SJSA1 (cell line): Measurements from ENCODE around the gene EPN2. TPM values are rescaled to one million over a fixed set of nuclear protein-coding genes. Genes with fewer than 3 reads are reported as not detected.
A peak's percentile ranks its signal among the peaks of the same experiment; 100 is the strongest.

Experiments used
- DNase-seq, 2 experiments: peaks; one replicate each; pipeline ENCODE4 v3.0.0-alpha.2; 2015 to 2020; ENCODE audit warnings: low spot score in 2 of 2, low read depth in 1 of 2
- H3K27ac ChIP-seq: fragments of 250-450 bp; sonication (Bioruptor Pico); 2 replicates; pipeline ENCODE4 v1.5.1; 2020; ENCODE audit warnings: mild to moderate bottlenecking, moderate library complexity
- H3K27me3 ChIP-seq: fragments of 250-450 bp; sonication (Bioruptor Pico); replicated peaks from 2 replicates; pipeline ENCODE4 v1.5.1; 2020; ENCODE audit warnings: mild to moderate bottlenecking, moderate library complexity
- H3K36me3 ChIP-seq: fragments of 250-450 bp; sonication (Bioruptor Pico); 2 replicates; pipeline ENCODE4 v1.5.1; 2020; ENCODE audit warnings: mild to moderate bottlenecking
- H3K4me1 ChIP-seq: fragments of 250-450 bp; sonication (Bioruptor Pico); replicated peaks from 2 replicates; pipeline ENCODE4 v1.6.1; 2021; ENCODE audit warnings: mild to moderate bottlenecking
- H3K4me3 ChIP-seq: fragments of 250-450 bp; sonication (Bioruptor Pico); 2 replicates; pipeline ENCODE4 v1.5.1; 2020; ENCODE audit warnings: mild to moderate bottlenecking
- H3K9me3 ChIP-seq: fragments of 250-450 bp; sonication (Bioruptor Pico); replicated peaks from 2 replicates; pipeline ENCODE4 v1.5.1; 2020; ENCODE audit warnings: mild to moderate bottlenecking
- total RNA-seq: library from RNA; depleted of rRNA; stranded (reverse); fragments of >200 nt; shearing (Covaris generic); gene quantifications from 2 replicates; pipeline ENCODE4 v1.2.3, GENCODE V29; 2014

EPN2 gene
- total RNA-seq, 1 experiment from 2014 or later: 19.9 TPM

DNA sequence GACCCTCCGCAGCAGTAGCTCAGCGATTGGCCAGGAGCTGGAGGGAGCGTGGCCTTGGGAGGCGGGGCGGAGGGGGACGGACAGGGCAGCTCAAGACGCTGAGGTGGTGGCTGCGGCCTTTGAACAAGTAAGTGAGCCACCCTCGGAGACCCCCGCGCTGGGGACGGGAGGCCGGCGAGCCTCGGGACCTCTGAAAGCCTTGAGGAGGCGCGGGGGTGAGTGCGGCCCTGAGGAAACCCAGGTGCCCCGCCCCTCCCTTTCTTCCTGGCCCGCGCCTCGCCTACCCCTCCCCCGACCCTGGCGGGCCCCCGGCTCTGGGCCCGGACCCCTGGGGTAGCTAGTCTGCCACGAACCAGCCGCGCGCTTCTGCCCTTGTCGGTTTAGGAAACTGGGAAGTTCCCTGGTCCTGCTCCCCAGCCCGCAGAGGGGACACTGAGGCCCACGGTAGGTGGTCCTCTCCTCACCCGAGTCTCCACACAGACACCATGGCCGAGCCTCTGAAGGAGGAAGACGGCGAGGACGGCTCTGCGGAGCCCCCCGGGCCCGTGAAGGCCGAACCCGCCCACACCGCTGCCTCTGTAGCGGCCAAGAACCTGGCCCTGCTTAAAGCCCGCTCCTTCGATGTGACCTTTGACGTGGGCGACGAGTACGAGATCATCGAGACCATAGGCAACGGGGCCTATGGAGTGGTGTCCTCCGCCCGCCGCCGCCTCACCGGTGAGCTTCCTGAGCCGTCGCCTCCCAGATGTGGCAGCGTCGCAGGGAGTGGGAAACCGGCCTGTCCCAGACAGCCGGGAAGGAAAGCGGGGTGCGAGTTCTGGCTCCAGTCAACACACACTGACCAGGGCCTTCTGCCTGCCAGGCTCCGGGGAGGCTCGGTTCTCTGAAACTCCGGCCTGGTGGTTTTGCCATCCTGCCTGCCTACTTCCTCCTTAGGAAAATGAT, 141.5 kb downstream of the EPN2 start, which contains the start of gene MAPK7:
Gene MAPK7, plus strand, starts transcription at position 83 of the 945 bp plus-strand sequence. Its CDS starts 403 bp downstream, at position 486.
- peak within 1 kb of the TSS; percentile 80 for H3K27ac ChIP-seq
- DNase-seq: no peak
- H3K27me3 ChIP-seq: no peaks in the 10 kb centered on the region
- peaks cover 50% of the 10 kb centered on the region for H3K36me3 ChIP-seq
- H3K9me3 ChIP-seq: no peaks in the 10 kb centered on the region
- H3K4me3 ChIP-seq: peak within 1 kb of the TSS; percentile 61
- H3K4me1 ChIP-seq: peaks cover 9% of the 10 kb centered on the region

DNA sequence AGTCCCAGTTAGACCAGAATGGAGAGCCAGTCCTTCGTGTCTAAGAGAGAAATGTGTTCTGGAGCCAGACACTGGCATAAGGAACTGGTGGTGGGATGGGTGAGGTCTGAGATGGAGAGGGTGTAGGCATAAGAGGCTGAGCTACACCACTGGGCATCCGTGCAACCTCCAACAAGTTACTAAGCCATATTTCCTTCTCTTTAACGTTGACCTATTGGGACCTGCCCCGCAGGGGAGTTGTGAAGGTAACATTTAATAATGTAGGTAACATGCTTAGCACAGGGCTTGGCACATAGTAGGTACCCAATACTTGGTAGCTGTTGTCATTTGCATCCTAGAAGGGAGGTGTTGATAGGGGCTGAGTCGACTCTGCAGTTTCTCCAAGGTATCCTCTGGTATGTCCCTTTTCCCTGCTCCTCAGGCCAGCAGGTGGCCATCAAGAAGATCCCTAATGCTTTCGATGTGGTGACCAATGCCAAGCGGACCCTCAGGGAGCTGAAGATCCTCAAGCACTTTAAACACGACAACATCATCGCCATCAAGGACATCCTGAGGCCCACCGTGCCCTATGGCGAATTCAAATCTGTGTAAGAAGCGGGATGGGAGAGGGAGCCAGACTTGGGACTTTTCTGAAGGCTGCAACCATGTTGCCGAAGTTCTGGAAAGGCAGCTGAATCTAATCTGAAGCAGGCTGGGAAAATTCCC, 142.3 kb downstream of the EPN2 start:
- Histone ChIP-seq H3K9me3 (no peaks in the 10 kb centered on the region), H3K27ac (no peak overlapping the region), H3K27me3 (no peaks in the 10 kb centered on the region), H3K4me1 (peaks cover 9% of the 10 kb centered on the region), H3K4me3 (peak overlapping the region; percentile 61), H3K36me3 (peaks cover 59% of the 10 kb centered on the region)
- peak in 1 of 2 experiments; percentile 22 for DNase-seq

DNA sequence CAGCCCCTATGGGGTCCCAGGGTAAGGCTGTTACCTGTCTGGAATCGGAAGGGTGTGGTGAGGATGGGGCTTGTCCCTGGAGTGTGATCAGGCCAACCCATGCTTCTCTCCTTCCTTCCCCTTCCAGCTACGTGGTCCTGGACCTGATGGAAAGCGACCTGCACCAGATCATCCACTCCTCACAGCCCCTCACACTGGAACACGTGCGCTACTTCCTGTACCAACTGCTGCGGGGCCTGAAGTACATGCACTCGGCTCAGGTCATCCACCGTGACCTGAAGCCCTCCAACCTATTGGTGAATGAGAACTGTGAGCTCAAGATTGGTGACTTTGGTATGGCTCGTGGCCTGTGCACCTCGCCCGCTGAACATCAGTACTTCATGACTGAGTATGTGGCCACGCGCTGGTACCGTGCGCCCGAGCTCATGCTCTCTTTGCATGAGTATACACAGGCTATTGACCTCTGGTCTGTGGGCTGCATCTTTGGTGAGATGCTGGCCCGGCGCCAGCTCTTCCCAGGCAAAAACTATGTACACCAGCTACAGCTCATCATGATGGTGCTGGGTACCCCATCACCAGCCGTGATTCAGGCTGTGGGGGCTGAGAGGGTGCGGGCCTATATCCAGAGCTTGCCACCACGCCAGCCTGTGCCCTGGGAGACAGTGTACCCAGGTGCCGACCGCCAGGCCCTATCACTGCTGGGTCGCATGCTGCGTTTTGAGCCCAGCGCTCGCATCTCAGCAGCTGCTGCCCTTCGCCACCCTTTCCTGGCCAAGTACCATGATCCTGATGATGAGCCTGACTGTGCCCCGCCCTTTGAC, 143.5 kb downstream of the EPN2 start:
- no peak for DNase-seq
- peaks cover 70% of the 10 kb centered on the region for H3K36me3 ChIP-seq
- peaks cover 9% of the 10 kb centered on the region for H3K4me1 ChIP-seq
- no peaks in the 10 kb centered on the region for H3K9me3 ChIP-seq
- no peak overlapping the region for H3K4me3 ChIP-seq
- no peaks in the 10 kb centered on the region for H3K27me3 ChIP-seq
- no peak overlapping the region for H3K27ac ChIP-seq

DNA sequence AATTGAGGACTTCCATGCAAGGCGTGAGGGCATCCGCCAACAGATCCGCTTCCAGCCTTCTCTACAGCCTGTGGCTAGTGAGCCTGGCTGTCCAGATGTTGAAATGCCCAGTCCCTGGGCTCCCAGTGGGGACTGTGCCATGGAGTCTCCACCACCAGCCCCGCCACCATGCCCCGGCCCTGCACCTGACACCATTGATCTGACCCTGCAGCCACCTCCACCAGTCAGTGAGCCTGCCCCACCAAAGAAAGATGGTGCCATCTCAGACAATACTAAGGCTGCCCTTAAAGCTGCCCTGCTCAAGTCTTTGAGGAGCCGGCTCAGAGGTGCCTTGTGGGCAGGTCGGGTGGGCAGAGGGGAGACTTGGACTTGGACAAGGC, 144.2 kb downstream of the EPN2 start:
- peaks cover 74% of the 10 kb centered on the region for H3K36me3 ChIP-seq
- H3K9me3 ChIP-seq: no peaks in the 10 kb centered on the region
- no peak for DNase-seq
- no peak overlapping the region for H3K27ac ChIP-seq
- H3K4me1 ChIP-seq: peaks cover 14% of the 10 kb centered on the region
- no peak overlapping the region for H3K4me3 ChIP-seq
- no peaks in the 10 kb centered on the region for H3K27me3 ChIP-seq

DNA sequence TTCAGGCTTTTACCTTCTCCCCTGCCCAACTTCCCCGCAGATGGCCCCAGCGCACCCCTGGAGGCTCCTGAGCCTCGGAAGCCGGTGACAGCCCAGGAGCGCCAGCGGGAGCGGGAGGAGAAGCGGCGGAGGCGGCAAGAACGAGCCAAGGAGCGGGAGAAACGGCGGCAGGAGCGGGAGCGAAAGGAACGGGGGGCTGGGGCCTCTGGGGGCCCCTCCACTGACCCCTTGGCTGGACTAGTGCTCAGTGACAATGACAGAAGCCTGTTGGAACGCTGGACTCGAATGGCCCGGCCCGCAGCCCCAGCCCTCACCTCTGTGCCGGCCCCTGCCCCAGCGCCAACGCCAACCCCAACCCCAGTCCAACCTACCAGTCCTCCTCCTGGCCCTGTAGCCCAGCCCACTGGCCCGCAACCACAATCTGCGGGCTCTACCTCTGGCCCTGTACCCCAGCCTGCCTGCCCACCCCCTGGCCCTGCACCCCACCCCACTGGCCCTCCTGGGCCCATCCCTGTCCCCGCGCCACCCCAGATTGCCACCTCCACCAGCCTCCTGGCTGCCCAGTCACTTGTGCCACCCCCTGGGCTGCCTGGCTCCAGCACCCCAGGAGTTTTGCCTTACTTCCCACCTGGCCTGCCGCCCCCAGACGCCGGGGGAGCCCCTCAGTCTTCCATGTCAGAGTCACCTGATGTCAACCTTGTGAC, 144.7 kb downstream of the EPN2 start:
- DNase-seq: no peak
- Histone ChIP-seq H3K27ac (no peak overlapping the region), H3K9me3 (no peaks in the 10 kb centered on the region), H3K27me3 (no peaks in the 10 kb centered on the region), H3K36me3 (peaks cover 75% of the 10 kb centered on the region), H3K4me3 (no peak overlapping the region), H3K4me1 (peaks cover 19% of the 10 kb centered on the region)

DNA sequence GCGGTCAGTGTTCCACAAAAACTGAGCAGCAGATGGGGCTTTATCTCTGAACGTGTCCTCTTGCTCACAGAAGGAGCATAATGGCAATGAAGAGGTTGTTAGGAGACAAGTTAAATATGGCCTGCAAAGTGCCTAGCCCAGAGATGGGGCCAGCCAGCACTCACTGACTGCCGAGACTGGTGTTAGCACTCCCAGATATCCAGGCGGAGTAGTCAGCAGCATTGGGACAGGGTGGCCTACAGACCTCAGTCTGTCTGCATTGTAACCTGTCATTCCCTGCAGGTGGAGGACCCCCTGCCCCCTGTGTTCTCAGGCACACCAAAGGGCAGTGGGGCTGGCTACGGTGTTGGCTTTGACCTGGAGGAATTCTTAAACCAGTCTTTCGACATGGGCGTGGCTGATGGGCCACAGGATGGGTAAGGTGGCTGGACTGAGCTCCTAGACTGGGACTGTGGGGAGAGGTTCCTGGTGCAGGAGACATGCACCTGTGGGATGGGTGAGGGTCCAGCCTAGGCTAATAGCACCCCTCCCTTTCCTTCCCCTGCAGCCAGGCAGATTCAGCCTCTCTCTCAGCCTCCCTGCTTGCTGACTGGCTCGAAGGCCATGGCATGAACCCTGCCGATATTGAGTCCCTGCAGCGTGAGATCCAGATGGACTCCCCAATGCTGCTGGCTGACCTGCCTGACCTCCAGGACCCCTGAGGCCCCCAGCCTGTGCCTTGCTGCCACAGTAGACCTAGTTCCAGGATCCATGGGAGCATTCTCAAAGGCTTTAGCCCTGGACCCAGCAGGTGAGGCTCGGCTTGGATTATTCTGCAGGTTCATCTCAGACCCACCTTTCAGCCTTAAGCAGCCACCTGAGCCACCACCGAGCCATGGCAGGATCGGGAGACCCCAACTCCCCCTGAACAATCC, 145.6 kb downstream of the EPN2 start:
- Histone ChIP-seq H3K9me3 (no peaks in the 10 kb centered on the region), H3K4me1 (peaks cover 25% of the 10 kb centered on the region), H3K4me3 (no peak overlapping the region), H3K36me3 (peaks cover 75% of the 10 kb centered on the region), H3K27ac (no peak overlapping the region), H3K27me3 (no peaks in the 10 kb centered on the region)
- DNase-seq: no peak

DNA sequence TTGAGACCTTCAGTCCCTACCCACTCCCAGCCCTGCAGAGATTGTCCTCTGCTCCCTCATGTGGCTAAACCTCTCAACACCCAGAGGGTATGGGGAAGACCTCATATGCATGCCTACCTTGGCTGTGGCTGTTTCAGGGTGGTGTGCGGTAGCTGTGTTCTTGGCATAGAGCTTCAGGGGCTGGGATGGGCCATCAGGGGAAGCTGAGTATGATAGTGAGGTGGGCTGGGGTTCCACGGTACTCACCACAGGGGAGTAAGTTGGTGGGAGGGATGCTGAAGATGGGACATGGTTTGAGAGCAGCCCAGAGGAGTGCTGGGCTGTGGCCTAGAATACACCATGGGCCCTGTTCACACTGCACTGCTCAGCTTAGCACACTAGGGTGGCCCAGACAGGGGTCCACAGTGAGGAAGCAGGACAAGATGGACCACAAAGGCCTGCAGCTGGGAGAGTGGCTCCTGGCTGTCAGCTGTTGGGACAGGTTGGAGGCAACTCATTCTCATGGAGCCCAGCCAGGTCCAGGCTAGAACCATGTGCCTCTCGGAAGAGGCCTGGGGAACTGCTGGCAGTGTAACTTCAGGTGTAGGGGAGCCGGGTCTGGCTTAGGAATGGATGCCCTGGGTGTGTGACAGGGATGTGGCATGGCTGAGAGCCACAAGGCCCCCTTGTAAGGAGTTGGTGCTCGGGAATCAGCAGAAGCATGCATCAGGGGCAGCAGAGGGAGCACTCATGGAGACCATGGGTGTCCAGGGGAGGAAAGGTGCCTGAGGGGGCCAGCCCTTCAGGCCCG, 146.7 kb downstream of the EPN2 start:
- no peaks in the 10 kb centered on the region for H3K9me3 ChIP-seq
- H3K36me3 ChIP-seq: peaks cover 73% of the 10 kb centered on the region
- no peaks in the 10 kb centered on the region for H3K27me3 ChIP-seq
- no peak overlapping the region for H3K4me3 ChIP-seq
- no peak overlapping the region for H3K27ac ChIP-seq
- peaks cover 28% of the 10 kb centered on the region for H3K4me1 ChIP-seq
- DNase-seq: no peak

DNA sequence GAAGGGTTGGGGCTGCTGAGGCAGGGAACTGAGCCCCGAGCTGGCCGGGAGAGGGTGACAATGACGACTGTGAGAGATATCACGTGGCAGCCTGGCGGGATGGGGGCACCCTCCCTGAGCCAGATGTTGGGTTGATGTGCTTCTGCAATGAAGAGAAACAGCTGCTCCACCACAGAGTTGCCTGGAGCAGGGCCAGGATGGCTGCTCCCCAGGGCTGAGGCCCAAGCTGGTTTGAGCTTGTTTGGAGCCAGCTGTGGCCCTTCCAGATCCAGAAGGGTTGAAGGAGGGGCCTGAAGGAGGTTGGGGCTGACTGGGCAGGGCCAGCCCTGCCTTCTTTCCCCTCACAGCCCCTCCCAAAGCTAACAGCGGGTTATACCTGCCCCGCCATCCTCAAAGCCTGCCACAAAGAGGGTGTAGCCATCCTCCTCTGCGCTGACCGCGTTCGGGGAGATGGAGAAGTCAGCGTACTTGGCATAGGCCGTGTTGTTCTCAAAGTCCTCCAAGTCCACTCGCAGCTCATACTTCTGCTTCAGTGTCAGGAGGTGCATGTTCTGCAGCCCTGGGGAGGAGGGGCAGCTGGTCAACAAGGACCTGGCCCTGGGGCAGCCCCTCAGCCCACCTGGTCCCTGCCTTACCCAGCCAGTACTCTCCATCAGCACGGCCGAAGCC, 147.7 kb downstream of the EPN2 start:
- peaks cover 19% of the 10 kb centered on the region for H3K4me1 ChIP-seq
- no peak overlapping the region for H3K27ac ChIP-seq

DNA sequence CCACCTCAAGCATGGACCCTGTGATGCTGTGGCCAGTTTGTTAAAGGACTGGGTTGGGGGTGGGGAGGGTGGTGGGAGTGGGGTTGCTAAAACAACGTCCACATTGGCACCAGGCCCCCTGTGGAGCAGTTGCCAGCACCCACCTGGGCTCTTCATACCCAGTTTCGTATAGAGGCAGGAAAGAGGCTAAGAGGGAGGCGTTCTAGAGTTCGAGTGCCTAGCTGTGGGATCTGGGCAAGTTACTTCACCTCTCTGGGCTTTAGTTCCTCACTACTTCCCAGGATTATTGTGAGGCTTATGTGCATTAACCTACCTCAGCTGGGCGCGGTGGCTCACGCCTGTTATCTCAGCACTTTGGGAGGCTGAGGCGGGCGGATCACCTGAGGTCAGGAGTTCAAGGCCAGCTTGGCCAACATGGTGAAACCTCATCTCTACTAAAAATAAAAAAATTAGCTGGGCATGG, 148.4 kb downstream of the EPN2 start:
- H3K36me3 ChIP-seq: peaks cover 56% of the 10 kb centered on the region
- H3K4me3 ChIP-seq: no peak overlapping the region
- H3K27me3 ChIP-seq: no peaks in the 10 kb centered on the region
- H3K4me1 ChIP-seq: peaks cover 19% of the 10 kb centered on the region
- H3K9me3 ChIP-seq: no peaks in the 10 kb centered on the region
- H3K27ac ChIP-seq: no peak overlapping the region
- DNase-seq: no peak

More for the DNA sequence above, 147.7 kb downstream of the EPN2 start:
- Histone ChIP-seq H3K4me3 (no peak overlapping the region), H3K9me3 (no peaks in the 10 kb centered on the region), H3K27me3 (no peaks in the 10 kb centered on the region), H3K36me3 (peaks cover 63% of the 10 kb centered on the region)
- no peak for DNase-seq
